AG08395 (cell line): ENCODE results near the gene LRRC3B.
"Not testable (repeated sequence)": the region's sequence is repeated elsewhere in the genome, so short reads cannot be mapped to it uniquely, and the experiment has no call there.

ENCODE experiments used
- DNase-seq: peaks from one replicate; pipeline ENCODE4 v3.0.0; 2012; ENCODE audit warnings: mixed read lengths, low spot score

The LRRC3B gene, protein sequence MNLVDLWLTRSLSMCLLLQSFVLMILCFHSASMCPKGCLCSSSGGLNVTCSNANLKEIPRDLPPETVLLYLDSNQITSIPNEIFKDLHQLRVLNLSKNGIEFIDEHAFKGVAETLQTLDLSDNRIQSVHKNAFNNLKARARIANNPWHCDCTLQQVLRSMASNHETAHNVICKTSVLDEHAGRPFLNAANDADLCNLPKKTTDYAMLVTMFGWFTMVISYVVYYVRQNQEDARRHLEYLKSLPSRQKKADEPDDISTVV

DNA sequence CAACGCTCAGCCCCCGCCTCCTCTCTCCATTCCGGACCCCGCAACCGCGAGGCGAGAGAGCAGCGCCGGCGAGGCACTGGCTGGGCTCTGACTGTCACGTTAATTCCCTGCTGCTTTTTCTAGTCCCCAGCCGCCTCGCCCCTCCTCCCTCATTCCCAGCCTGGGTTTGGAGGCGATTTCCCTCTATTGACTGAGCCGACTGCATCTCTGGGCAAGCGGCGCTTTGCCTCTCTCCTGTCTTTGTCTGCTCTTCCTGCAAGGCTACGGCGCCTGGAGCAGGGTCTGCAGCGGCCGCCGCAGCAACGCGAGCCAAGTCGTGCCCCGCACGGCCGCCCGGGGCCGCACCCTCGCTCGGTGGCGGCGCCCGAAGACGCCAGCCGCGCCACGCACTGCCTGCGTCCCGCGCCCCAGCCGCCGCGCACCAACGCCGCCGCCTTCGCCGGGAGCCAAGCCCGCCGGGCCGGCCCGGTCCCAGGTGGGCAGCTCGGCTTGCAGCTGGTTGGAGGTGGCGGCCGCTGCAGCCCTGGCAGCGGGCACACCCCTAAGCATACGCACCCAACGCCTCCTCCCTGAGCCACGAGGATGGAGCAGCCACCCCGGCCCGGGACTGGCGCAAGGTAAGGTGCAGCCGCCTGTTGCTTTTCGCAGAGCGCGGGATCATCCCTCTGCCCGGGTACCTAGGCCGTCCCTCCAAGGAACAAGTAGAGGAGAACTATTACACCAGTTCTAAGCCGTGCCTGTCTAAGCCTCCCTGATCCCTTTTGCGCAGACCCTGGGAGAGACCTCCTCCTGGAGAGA lies at the start of gene LRRC3B:
Gene LRRC3B (plus strand): TSS at position 152 of the 798 bp plus-strand sequence. CDS start 86,901 bp downstream, outside the sequence.
- DNase-seq, result no peak

DNA sequence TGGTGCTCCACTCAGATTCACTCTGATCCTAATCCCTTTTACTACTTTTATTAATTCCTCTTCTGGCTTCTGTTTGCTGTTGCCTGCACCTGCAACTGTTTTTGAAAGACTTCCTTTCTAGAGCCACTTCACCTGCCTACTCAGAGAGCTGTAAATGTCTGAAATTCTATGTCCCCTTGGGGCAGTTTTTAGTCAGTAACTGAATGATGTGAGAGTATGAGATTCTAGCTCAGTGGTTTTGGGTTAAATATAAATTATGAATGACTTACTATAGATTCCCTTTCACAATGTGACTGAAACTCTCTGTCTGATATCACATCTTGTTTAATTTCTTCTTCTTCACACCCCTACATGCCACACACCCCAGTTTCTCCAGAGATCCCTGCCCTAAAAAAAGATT lies 47.8 kb upstream of the LRRC3B start:
- no peak for DNase-seq

DNA sequence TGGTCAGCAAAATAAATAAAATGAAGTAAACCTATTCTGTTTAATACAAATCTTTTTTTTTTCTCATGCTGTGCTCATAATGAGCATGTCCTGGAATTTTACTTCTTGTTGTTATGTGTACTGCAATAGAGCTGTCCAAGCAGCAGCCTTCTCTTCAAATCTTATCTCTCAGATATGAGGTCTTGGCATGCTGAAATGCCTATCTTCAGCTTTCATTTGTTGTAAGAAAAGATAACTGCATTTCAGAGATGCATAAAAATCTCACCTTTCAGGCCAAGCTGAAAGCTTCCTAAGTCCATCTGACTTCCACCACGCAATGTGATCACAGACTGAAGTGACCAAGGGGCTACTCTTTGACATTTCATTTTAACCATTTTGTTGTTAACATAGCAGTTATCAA lies 43.5 kb upstream of the LRRC3B start:
- no peak for DNase-seq

DNA sequence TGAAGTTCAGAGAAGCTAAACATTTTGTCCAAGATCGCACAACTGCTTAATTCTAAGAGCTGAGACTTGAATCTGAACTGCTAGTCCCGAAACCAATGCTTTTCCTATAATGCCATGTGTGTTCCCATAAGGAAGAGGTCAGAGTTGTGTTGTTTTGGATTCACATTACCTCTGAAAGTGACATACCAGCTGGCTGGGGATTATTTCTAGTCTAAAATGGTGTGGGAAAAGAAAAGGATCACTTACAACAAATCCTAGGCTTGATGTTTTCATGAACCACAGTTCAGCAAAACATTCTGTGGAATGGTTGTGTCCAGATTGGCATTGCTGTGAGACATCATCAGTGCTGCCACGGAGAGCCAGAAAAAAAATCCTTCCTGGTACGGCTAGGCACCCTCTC lies 35.0 kb upstream of the LRRC3B start:
- no peak for DNase-seq

DNA sequence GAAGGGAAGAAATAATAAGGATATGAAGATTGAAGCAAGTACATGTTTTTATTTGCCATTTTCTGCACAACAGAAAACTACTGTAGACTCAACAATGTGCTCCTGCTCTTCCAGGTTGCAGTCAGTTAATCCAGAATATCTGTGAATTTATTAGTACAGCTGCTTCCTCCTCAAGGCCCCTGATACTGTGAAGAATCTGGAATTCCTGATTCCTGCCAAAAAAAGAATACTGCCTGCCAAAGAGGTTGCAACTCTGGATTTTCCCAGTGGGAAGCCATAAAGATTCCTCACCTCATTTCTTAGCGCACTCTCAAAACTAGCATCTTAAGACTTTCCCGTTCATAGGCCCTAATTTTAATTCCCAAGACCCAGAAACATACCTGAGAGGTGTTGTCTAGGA lies 33.6 kb upstream of the LRRC3B start:
- DNase-seq, result no peak

DNA sequence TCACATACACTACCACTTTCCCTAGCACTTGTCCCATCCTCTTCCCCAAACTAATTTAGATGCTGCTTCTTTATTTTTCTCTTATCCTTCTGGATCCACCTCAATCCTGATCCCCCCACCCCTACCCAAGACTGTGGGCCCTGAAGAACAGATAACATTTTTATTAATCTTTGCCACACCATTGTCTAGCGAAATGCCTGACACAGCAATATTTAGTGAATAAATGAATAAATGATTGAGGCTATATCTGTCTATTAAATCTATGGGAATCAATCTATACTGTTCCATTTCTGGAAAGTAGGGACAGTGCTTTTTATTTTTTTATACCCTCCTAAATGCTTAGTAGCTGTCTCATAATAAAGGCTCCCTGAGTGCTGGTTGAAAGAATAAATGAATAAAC lies 32.9 kb upstream of the LRRC3B start:
- DNase-seq, result no peak

DNA sequence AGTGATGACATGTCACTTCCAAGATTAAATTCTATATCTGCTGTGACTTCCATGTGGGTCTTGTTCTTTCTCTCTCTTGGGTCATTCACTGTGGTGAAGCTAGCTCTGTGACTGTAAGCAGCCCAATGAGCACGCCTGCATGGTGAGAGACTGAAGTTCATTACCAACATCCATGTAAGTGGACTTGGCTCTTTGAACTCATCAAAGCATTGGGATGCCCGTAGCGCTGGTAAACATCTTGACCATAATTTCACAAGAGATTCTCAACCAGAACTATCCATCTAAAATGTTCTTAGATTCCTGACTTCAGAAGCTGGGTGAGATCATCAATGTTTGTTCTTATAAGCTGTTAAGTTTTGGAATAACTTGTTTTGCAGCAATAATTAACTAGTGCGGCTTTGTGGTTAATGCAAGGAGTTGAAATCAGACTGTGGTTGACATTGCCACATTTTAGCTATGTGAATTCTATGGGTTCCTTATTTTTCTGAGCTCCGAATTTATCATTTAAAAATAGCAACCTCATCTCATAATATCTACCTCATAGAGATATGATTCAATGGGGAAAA lies 31.6 kb upstream of the LRRC3B start:
- no peak for DNase-seq

DNA sequence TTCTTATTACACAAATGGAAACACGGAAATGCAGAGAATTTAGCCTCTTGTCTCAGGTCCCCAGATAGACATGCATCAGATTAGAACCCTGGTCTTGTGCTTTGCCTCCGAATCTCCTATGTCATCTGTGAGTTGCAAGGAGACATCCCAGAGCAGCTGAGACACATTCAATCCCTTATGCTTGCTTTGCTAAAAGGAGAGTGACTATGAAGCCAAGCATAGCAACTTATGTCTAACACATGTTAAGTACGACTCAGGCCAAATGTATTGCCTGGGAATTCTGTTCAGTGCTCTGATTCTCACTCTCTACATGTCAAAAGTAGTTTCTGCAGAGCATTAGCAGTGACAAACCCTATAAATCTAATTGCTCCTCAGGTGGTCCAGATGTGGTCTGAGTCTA lies 30.6 kb upstream of the LRRC3B start:
- DNase-seq, result no peak

DNA sequence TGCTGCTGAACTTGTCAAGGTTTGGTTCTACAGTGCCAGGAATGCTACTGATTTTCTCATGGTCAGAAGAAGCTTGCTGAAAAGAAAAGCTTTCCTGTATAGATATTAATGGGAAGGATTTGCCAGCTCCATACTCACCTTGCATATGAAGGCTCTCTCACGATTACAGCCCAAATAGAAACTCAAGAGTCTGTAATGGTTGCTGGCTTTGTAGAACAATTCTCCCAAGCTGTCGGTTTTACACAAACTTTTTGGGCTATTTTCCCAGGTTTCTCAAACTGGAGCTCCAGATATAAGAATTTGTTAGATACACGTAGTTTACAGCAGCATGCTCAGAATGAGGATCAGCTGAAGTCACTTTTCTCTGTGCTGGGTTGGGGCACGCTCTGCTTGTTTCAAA lies 30.1 kb upstream of the LRRC3B start:
- no peak for DNase-seq

DNA sequence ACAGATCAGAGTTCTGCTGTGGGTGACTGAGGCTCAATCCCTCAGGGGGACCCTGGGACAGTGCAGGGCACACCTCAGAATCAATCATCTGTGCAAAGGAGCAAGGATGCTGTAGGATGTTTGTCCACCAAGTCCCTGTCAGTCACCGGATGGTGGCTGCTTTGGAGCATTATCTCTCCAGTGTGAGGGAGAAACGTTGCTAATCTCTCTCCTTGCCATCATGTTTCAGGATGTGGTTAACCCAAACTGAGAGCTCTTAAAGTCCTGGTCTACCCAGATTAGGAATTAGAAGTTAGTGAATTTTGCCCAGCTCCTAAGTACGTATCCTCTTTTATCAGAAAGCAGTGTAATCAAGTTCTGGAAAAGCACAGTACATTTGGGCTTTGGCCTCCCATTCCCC lies 26.2 kb upstream of the LRRC3B start:
- no peak for DNase-seq

DNA sequence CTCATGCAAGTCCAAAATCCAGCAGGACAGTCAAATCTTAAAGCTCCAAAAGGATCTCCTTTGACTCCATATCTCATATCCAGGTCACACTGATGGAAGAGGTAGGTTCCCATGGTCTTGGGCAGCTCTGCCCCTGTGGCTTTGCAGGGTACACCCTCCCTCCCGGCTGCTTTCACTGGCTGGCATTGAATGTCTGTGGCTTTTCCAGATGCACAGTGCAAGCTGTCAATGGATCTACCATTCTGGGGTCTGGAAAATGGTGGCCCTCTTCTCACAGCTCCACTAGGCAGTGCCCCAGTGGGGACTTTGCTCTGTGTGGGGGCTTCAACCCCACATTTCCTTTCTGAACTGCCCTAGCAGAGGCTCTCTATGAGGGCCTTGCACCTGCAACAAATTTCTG lies 19.3 kb upstream of the LRRC3B start:
- DNase-seq, result not testable (repeated sequence)

DNA sequence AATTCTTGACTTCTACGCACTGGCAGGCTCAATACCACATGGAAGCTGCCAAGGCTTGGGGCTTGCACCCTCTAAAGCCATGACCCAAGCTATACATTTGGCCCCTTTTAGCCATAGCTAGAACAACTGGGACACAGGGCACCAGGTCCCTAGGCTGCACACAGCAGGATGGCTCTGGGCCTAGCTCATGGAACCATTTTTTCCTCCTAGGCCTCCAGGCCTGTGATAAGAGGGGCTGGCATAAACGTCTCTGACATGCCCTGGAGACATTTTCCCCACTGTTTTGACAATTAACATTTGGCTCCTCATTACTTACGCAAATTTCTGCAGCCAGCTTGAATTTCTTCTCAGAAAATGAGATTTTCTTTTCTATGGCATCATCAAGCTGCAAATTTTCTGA lies 18.8 kb upstream of the LRRC3B start:
- DNase-seq, result not testable (repeated sequence)

DNA sequence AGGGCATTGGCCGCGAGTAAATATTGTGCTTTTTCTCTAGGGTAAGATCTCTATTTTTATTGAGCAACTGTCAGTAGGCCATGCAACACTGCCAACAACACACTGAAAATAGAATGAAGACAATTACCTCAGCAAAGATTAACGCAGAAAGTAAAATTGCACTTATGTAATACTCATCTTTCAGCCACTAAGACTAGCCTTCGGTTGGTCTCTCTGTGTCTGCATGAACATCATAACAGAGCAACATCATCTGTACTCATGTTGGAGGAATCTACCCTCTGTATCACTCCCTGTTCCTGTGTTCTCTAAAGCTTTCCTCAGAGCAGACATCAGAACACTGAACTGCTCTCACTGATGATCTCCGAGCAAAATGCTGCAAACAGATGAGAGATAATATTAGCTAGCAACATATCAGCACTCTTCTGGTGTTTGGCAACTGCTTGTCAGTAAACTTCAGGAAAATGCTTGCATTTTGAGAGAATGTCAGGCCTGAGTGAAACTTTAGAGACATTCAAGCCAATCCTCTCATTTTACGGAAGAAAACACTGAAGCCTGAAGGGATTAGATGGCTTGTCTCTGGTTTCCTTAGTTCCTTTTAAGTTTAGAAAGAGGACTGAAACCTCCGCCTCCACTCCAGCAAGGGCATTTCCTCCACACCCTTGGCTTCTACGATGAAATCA lies 8.4 kb upstream of the LRRC3B start:
- DNase-seq, result no peak

DNA sequence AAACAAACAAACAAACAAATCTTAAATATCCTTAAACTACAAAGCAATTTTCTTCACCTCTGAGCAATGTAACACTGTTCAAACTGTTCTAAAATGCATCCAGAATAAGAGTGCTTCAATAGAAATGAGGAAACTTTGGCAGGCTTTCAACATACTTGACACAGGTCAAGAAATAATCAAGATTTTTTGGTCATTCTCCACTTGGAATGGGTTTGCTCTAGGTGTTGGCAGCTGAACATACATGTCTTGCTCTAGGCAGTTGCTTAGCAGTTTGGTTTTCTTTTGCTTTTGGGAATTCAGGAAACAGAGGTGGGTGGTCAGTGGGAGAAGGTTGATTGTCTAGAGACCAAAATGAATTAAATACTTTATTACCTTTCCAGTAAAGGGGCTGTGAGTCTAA lies 1.4 kb upstream of the LRRC3B start:
- DNase-seq, result no peak

DNA sequence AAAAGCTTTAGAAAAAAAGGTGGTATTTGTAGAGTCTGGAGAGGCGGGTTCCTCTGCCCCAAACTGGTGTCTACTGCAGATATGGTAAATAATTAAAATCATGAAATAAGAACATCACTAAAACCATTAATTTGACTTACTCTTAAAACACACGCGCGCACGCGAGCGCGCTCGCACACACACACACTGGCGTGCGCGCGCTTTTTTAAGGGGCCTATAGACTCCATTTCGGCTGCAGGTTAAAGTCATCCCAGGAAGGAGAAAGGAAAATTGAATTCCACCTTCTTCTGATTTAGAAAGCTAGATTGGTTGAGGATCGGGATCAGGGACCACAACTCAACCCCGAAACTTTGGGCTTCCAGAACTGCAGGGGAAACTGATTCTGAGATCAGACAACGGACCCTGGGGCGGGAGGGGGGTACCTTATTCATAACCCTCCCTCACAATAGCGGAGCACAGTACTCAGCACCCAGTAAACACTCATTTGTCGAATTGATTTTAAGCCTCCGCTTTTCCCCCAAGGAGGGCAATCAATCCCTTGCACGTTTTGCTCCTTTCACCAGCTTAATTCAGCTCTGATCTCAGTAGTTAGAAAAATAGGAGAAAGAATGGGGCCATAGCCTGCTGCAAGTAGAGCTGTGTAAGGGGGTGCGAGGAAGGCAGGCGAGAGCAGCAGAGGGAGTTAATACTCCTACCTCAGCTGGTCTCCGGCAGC lies 509 bp upstream of the LRRC3B start:
- no peak for DNase-seq

DNA sequence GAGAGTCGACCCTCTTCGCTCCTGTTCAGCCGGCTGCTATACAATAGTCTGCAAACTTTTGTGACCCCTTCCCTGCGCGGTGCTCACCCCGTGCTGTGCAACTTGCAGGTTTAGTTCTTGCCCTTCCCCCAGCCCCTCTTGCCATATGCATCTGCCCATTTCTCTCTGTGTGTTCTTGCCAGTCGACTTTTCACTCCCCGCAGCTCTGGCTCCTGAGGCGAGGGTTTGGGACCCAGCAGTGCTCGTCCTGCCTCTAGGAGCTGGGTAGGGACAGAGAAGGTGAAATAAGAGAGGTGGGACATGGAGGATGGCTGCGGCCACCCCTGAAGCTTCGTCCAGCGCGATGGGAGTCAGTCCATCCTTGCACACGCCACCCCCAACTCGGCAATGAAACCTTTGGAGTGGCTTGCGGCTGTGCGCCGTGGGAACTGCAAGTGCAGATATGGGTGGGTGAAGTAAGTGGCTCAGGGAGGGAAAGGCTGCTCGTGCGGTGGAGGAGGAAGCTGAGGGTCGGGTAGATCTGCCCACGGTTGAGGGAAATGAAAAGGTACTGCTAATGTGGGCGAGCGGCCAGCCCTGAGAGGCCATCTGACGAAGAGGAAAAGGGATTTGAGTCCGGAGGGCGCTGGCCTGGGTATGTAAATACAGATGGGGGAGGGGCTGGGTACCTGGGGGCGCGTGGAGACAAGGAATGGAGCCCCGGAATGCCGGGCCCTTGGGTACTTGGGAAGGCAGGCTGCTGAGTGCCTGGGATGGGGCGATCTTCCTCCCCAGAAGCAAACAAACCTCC lies 1.0 kb downstream of the LRRC3B start:
- DNase-seq, result no peak

DNA sequence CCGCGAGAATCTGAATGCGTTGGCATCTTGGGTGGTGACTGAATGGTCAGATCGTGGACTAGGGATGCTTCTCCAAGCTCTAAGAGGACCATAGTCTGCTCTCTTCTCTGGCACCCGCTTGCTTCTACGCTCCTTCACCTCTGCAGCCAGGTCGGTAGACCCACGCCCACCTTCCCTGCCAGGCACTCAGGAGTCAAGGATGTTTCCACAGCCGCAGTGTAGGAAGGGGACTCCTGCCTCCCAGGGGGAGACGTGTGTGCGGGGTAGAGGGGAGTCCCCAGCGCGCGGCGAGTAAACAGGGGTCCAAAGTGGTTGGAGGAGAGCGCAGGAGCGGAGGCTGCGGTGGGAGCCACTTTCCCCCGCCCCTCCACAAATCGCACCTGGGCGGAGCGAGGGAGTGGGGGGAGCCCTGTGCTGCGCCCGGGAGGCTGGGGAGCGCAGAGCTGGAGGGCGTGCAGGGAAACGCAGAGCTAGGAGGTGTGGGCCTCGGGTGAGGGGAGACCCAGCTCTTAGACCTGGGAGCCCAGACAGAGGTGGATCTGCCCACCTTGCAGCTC lies 1.7 kb downstream of the LRRC3B start:
- no peak for DNase-seq

DNA sequence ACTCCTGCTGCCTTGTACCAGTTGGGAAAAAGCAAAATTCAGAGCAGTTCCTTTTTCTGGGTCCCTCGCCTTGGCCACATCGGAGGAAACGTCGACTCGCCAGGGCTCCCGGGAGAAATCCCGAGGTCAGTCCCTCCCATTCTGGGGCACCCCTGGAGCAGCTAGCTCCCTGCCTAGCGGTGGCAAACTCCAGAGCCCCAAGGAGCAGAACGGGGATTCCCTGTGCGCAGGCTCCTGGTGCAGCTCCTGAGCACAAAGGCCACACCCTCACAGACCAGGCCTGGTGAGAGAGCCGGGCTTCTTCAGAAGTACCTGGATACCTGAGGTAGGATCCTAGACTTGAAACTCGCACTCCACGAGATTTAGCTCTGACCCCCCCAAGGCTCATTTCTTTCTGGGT lies 2.6 kb downstream of the LRRC3B start:
- DNase-seq, result no peak

DNA sequence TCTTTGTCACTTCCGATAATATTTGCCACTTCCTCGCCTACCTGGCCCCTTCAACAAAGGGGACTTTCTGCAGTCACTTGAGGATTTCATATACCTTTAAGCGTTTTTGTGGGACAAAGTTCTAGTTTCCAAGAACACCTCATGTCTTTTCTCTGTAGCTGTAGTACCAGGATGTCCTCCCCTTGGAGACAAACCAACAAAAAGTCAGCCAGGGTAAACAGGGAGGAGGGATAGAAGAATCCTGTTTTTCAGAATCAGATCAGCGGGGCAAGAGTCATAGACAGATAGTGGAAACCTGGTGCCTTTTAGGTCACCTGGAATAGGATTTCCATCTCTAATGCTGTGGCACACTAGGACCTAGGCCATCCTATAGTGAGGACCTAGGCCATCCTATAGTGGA lies 4.5 kb downstream of the LRRC3B start:
- no peak for DNase-seq

DNA sequence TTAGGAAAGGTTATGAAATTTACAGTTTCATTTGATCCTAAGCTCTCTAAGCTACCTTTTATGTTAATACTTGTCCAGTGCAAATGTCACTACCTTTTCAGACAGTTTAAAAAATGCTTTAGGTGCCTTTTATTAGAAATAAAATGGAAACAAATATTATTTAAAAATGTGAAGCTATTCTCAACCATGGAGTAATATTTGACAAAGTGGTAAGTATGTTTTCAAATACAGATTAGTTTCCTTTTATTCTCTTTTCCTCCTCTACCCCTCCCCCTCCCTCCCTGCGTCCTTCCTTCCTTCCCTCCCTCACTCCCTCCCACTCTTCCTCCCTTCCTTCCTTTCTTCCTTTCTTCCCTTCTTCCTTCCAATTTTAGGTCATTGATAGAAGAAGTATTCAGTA lies 6.3 kb downstream of the LRRC3B start:
- no peak for DNase-seq
